Measurements from ENCODE around the gene ROM1.

- TF ChIP-seq REST (IDR thresholded peaks at IDR 0.05; ENCODE audit: unreplicated experiment) (no peak), ZNF462 (CRISPR knock-in tag; IDR thresholded peaks at IDR 0.05) (no peak), CTCF (conservative IDR thresholded peaks at IDR 0.05; ENCODE audit: low read depth in 2 of 2) (no peak), EZH2 (IDR thresholded peaks at IDR 0.05; ENCODE audit: low read depth, unreplicated experiment) (no peak), POLR2AphosphoS5 (IDR thresholded peaks at IDR 0.05; ENCODE audit: low read depth) (no peak), EZH2phosphoT487 (IDR thresholded peaks at IDR 0.05; ENCODE audit: unreplicated experiment) (no peak), STAT1 (IDR thresholded peaks at IDR 0.05; ENCODE audit: unreplicated experiment) (no peak), JUNB (IDR thresholded peaks at IDR 0.05; ENCODE audit: unreplicated experiment) (no peak), ETS1 (IDR thresholded peaks at IDR 0.05) (no peak), ZNF114 (CRISPR knock-in tag; IDR thresholded peaks at IDR 0.05) (no peak), ZNF331 (CRISPR knock-in tag; IDR thresholded peaks at IDR 0.05; ENCODE audit: low read depth) (no peak), CREB1 (CRISPR knock-in tag; IDR thresholded peaks at IDR 0.05; ENCODE audit: low read depth) (no peak)
These were observed 45.9 kb upstream of the ROM1 start for GRCh38 chr11:62567018-62567633.

Measured in GM23338 (cell line).